PC-3 (cell line): Measurements from ENCODE around the gene KRT17.

Experiments used
- CTCF ChIP-seq: fragments of 300-600 bp; sonication (generic); conservative IDR thresholded peaks from 2 replicates; pipeline ENCODE4 v1.5.1; 2017; ENCODE audit warnings: antibody characterized with exemption, low read depth, mild to moderate bottlenecking, low read length
- EZH2 ChIP-seq: fragments of 300-600 bp; sonication (generic); IDR thresholded peaks from one replicate; pipeline ENCODE4 v1.6.1; 2017; ENCODE audit warnings: antibody characterized with exemption, mild to moderate bottlenecking, low read length; ENCODE audit not compliant: unreplicated experiment

DNA sequence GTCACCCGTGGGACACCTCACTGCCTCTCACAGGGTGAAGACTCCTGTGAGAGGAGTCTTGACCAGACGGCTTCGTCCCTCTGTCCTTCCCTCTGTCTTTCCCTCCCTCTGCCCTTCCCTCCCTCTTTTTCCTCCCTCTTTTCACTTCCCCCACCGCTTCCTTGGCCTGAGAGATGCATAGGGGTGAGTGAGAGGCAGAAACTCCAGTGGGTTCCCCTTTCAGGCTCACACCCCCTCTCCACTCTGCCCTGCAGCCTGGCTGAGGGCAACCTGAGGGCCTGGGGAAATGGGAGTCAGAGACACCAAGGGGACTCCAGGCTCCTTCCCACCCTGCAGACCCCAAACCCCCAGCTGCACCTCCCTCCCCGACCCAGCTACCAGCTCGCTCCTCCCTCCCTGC is 14.6 kb upstream of the KRT17 start:
- no peak for TF ChIP-seq CTCF
- TF ChIP-seq EZH2, result no peak
